ENCODE measurements around the gene PTPN3. TPM values are rescaled to one million over a fixed set of nuclear protein-coding genes. Genes with fewer than 3 reads are reported as not detected.
"Not testable (repeated sequence)": the region's sequence is repeated elsewhere in the genome, so short reads cannot be mapped to it uniquely, and the experiment has no call there.

PTPN3 gene
- total RNA-seq, 8 experiments from 2014 or later, result 0.99 to 11.5 (median 4.0) TPM

GRCh38 chr9:109344866-109345265, 153.2 kb downstream of the PTPN3 start:
- no peaks in the 10 kb centered on the region for H3K4me1 ChIP-seq (replicated peaks in 1 of 2)
- 75 to 100% (median 83%) methylated on average over 1 to 3 of the region's 3 CpGs; no CpG with 5 or more reads in 3 of the 10 experiments for WGBS, 10 experiments
- ATAC-seq (replicated peaks in 6 of 8), result no peak
- H3K4me3 ChIP-seq, result no peak overlapping the region
- no peak overlapping the region for H3K27ac ChIP-seq
- in situ Hi-C loops (cut with MboI; ENCODE audit: low pct_unique_long_range_greater_than_20kb in 2 of 9, low sequenced_read_pairs in 9 of 9, unreplicated experiment in 9 of 9), result no loop called here

GRCh38 chr9:109342878-109343277, 155.2 kb downstream of the PTPN3 start:
- 40 to 93% (median 85%) methylated on average over 1 to 4 of the region's 4 CpGs; no CpG with 5 or more reads in 4 of the 10 experiments for WGBS, 10 experiments
- no peaks in the 10 kb centered on the region for H3K4me1 ChIP-seq (replicated peaks in 1 of 2)
- no peak overlapping the region for H3K4me3 ChIP-seq
- H3K27ac ChIP-seq, result no peak overlapping the region
- ATAC-seq (replicated peaks in 6 of 8), result no peak
- in situ Hi-C loops (cut with MboI; ENCODE audit: low pct_unique_long_range_greater_than_20kb in 2 of 9, low sequenced_read_pairs in 9 of 9, unreplicated experiment in 9 of 9), result no loop called here

GRCh38 chr9:109341561-109341960, 156.5 kb downstream of the PTPN3 start:
- ATAC-seq (replicated peaks in 6 of 8), result no peak
- Histone ChIP-seq H3K27ac (no peak overlapping the region), H3K4me1 (replicated peaks in 1 of 2) (no peaks in the 10 kb centered on the region), H3K4me3 (no peak overlapping the region)
- in situ Hi-C loops (cut with MboI; ENCODE audit: low pct_unique_long_range_greater_than_20kb in 2 of 9, low sequenced_read_pairs in 9 of 9, unreplicated experiment in 9 of 9), result no loop called here
- 49 to 75% (median 65%) methylated on average over 2 to 6 of the region's 6 CpGs; no CpG with 5 or more reads in 3 of the 10 experiments for WGBS, 10 experiments

- in situ Hi-C loops (cut with MboI; ENCODE audit: low pct_unique_long_range_greater_than_20kb in 2 of 9, low sequenced_read_pairs in 9 of 9, unreplicated experiment in 9 of 9); H3K4me1 ChIP-seq (replicated peaks in 1 of 2); H3K27ac ChIP-seq; H3K4me3 ChIP-seq; ATAC-seq (replicated peaks in 6 of 8): not testable (repeated sequence)
- WGBS, 10 experiments, result 93 to 100% (median 96%) methylated on average over 1 to 5 of the region's 7 CpGs; no CpG with 5 or more reads in 5 of the 10 experiments
Observed at GRCh38 chr9:109340979-109341378, 157.1 kb downstream of the PTPN3 start.

GRCh38 chr9:109336409-109336808, 161.7 kb downstream of the PTPN3 start:
- no peak for ATAC-seq (replicated peaks in 6 of 8)
- no peak overlapping the region for H3K27ac ChIP-seq
- no peak overlapping the region for H3K4me3 ChIP-seq
- no peaks in the 10 kb centered on the region for H3K4me1 ChIP-seq (replicated peaks in 1 of 2)
- WGBS, 10 experiments, result 27 to 89% (median 76%) methylated on average over 1 to 3 of the region's 3 CpGs; no CpG with 5 or more reads in 3 of the 10 experiments
- in situ Hi-C loops (cut with MboI; ENCODE audit: low pct_unique_long_range_greater_than_20kb in 2 of 9, low sequenced_read_pairs in 9 of 9, unreplicated experiment in 9 of 9), result no loop called here

GRCh38 chr9:109335929-109336328, 162.2 kb downstream of the PTPN3 start:
- no peaks in the 10 kb centered on the region for H3K4me1 ChIP-seq (replicated peaks in 1 of 2)
- in situ Hi-C loops (cut with MboI; ENCODE audit: low pct_unique_long_range_greater_than_20kb in 2 of 9, low sequenced_read_pairs in 9 of 9, unreplicated experiment in 9 of 9), result no loop called here
- no peak for ATAC-seq (replicated peaks in 6 of 8)
- WGBS, 10 experiments, result 74 to 100% (median 100%) methylated on average over 1 to 2 of the region's 2 CpGs; no CpG with 5 or more reads in 1 of the 10 experiments
- H3K27ac ChIP-seq, result no peak overlapping the region
- no peak overlapping the region for H3K4me3 ChIP-seq

GRCh38 chr9:109335121-109335520, 163.0 kb downstream of the PTPN3 start:
- in situ Hi-C loops (cut with MboI; ENCODE audit: low pct_unique_long_range_greater_than_20kb in 2 of 9, low sequenced_read_pairs in 9 of 9, unreplicated experiment in 9 of 9), result no loop called here
- WGBS, 10 experiments, result 49 to 100% (median 80%) methylated on average over 1 to 7 of the region's 7 CpGs
- peaks cover 0 to 2% of the 10 kb centered on the region in 2 donors for H3K4me1 ChIP-seq (replicated peaks in 1 of 2)
- ATAC-seq (replicated peaks in 6 of 8), result no peak
- H3K27ac ChIP-seq, result no peak overlapping the region
- no peak overlapping the region for H3K4me3 ChIP-seq

GRCh38 chr9:109331353-109331752, 166.8 kb downstream of the PTPN3 start:
- Histone ChIP-seq H3K4me3 (no peak overlapping the region), H3K4me1 (replicated peaks in 1 of 2) (peaks cover 15 to 17% of the 10 kb centered on the region in 2 donors), H3K27ac (no peak overlapping the region)
- in situ Hi-C loops (cut with MboI; ENCODE audit: low pct_unique_long_range_greater_than_20kb in 2 of 9, low sequenced_read_pairs in 9 of 9, unreplicated experiment in 9 of 9), result no loop called here
- peak in 2 of 8 experiments; percentile 6 to 27 for ATAC-seq (replicated peaks in 6 of 8)
- 0 to 100% (median 70%) methylated on average over 1 to 2 of the region's 5 CpGs; no CpG with 5 or more reads in 6 of the 10 experiments for WGBS, 10 experiments

GRCh38 chr9:109329638-109330258, 168.4 kb downstream of the PTPN3 start:
- ATAC-seq (replicated peaks in 6 of 8), result peak in 7 of 8 experiments; percentile 45 to 91 (median 86)

GRCh38 chr9:109328978-109329637, 169.0 kb downstream of the PTPN3 start:
- ATAC-seq (replicated peaks in 6 of 8), result peak; percentile 78 to 99 (median 92)
- Histone ChIP-seq H3K27ac (peak overlapping the region; percentile 8 to 63), H3K4me1 (replicated peaks in 1 of 2) (peaks cover 15 to 17% of the 10 kb centered on the region in 2 donors), H3K4me3 (no peak overlapping the region)
- in situ Hi-C loops (cut with MboI; ENCODE audit: low pct_unique_long_range_greater_than_20kb in 2 of 9, low sequenced_read_pairs in 9 of 9, unreplicated experiment in 9 of 9), result no loop called here
- WGBS, 10 experiments, result 6 to 83% (median 46%) methylated on average over 1 to 7 of the region's 12 CpGs; no CpG with 5 or more reads in 1 of the 10 experiments

More at GRCh38 chr9:109329638-109330258, 168.4 kb downstream of the PTPN3 start:
- whole genome bisulfite sequencing, 10 experiments, result 0 to 90% (median 54%) methylated on average over 1 to 4 of the region's 11 CpGs; no CpG with 5 or more reads in 5 of the 10 experiments
- H3K4me1 ChIP-seq (replicated peaks in 1 of 2), result peaks cover 15 to 17% of the 10 kb centered on the region in 2 donors
- in situ Hi-C loops (cut with MboI; ENCODE audit: low pct_unique_long_range_greater_than_20kb in 2 of 9, low sequenced_read_pairs in 9 of 9, unreplicated experiment in 9 of 9), result no loop called here
- no peak overlapping the region for H3K4me3 ChIP-seq
- H3K27ac ChIP-seq, result peak overlapping the region in 1 of 2 donors; percentile 63

Other genes with a start within 250 kb of the PTPN3 start
- 1 to 10 TPM; 1.8 to 5.2 (median 4.2) TPM for gene EPB41L4B, start 177.2 kb downstream of the PTPN3 start, total RNA-seq